Caco-2 (cell line): ENCODE data around the gene UBE2U. TPM values are rescaled to one million over a fixed set of nuclear protein-coding genes. Genes with fewer than 3 reads are reported as not detected.

ENCODE experiments used
- BruUV-seq: library from RNA; stranded (reverse); fragments of 400-500 nt; replicated peaks from 2 replicates; lab custom pipeline; 2021; lab: Mats Ljungman, UMichigan
- CTCF ChIA-PET: fragments of 300-600 bp; sonication (Branson Sonifier 250); formaldehyde crosslinking; loops from one replicate; lab custom pipeline; 2022; ENCODE audit warnings: antibody characterized with exemption; lab: Charles Lee
- POLR2A ChIA-PET: fragments of 300-600 bp; sonication (Branson Sonifier 250); formaldehyde crosslinking; loops from one replicate; lab custom pipeline; 2022; ENCODE audit warnings: antibody characterized with exemption; lab: Charles Lee
- DNase-seq, 2 experiments: peaks; one replicate each; pipeline versions ENCODE4 v3.0.0 to v3.0.0-alpha.2; 2020 to 2022
- H3K27me3 ChIP-seq: replicated peaks from 2 replicates; pipeline ENCODE4 v1.6.0; 2011; ENCODE audit warnings: low read length; ENCODE audit not compliant: control insufficient read depth, insufficient read depth
- H3K36me3 ChIP-seq: 2 replicates; pipeline ENCODE4 v1.5.1; 2011; ENCODE audit warnings: low read length; ENCODE audit not compliant: control insufficient read depth, insufficient read depth
- H3K4me1 ChIP-seq: fragments of 250-450 bp; sonication (Bioruptor Pico); 2 replicates; pipeline ENCODE4 v1.5.1; 2020; ENCODE audit warnings: mild to moderate bottlenecking
- H3K4me3 ChIP-seq: 2 replicates; pipeline ENCODE4 v1.5.1; 2011; ENCODE audit warnings: low read depth, mild to moderate bottlenecking, control low read depth, low read length
- H3K9me3 ChIP-seq: fragments of 250-450 bp; sonication (Bioruptor Pico); 2 replicates; pipeline ENCODE4 v1.5.1; 2020; ENCODE audit warnings: mild to moderate bottlenecking, moderate library complexity
- H3K27ac Mint-ChIP-seq: one replicate; pipeline ENCODE4 v1.8.0; 2022; ENCODE audit warnings: mixed read lengths; ENCODE audit not compliant: unreplicated experiment
- H3K27me3 Mint-ChIP-seq: one replicate; pipeline ENCODE4 v1.8.0; 2022; ENCODE audit warnings: mixed read lengths; ENCODE audit not compliant: insufficient read depth, unreplicated experiment
- H3K36me3 Mint-ChIP-seq: one replicate; pipeline ENCODE4 v1.8.0; 2022; ENCODE audit warnings: mild to moderate bottlenecking, mixed read lengths; ENCODE audit not compliant: insufficient read depth, unreplicated experiment
- H3K4me1 Mint-ChIP-seq: one replicate; pipeline ENCODE4 v1.8.0; 2022; ENCODE audit warnings: low read depth, mixed read lengths; ENCODE audit not compliant: unreplicated experiment
- H3K4me3 Mint-ChIP-seq: one replicate; pipeline ENCODE4 v1.8.0; 2022; ENCODE audit warnings: mild to moderate bottlenecking, moderate library complexity, mixed read lengths; ENCODE audit not compliant: unreplicated experiment
- H3K9me3 Mint-ChIP-seq: one replicate; pipeline ENCODE4 v1.8.0; 2022; ENCODE audit warnings: mixed read lengths; ENCODE audit not compliant: unreplicated experiment
- CTCF ChIP-seq, 2 experiments: fragments of 200-600 bp in 1 of 2; IDR thresholded peaks; 1 replicate in 1 of 2; 2 replicates in 1 of 2; pipeline versions ENCODE4 v1.5.1 to v1.8.0; 2011 to 2022; ENCODE audit warnings: antibody characterized with exemption in 1 of 2, control low read depth in 1 of 2, inconsistent platforms in 1 of 2, low read depth in 1 of 2, low read length in 1 of 2, mild to moderate bottlenecking in 1 of 2, moderate library complexity in 1 of 2; ENCODE audit not compliant: insufficient read depth in 1 of 2, severe bottlenecking in 1 of 2, unreplicated experiment in 1 of 2
- intact Hi-C: fragments of 100-400 bp; cut with micrococcal nuclease; formaldehyde crosslinking; loops from one replicate; pipeline ENCODE4 v1.10.0; 2022; ENCODE audit not compliant: unreplicated experiment
- total RNA-seq: library from RNA; stranded (reverse); gene quantifications from 2 replicates; pipeline ENCODE4 v1.2.3, GENCODE V29; 2022

The UBE2U gene
- total RNA-seq, 1 experiment from 2014 or later: not detected

- Mint-ChIP-seq H3K4me3 (no peak overlapping the region), H3K36me3 (no peaks in the 10 kb centered on the region), H3K9me3 (peaks cover 8% of the 10 kb centered on the region), H3K27ac (no peak overlapping the region), H3K4me1 (no peaks in the 10 kb centered on the region), H3K27me3 (no peaks in the 10 kb centered on the region)
- DNase-seq: peak; percentile 43 to 63
- CTCF ChIA-PET: interaction anchor here (0.6 to 0.9 kb wide), 2 partner anchors 52 to 218 kb away, joined by 3 read pairs; no protein-coding TSS in a partner anchor
- no TSS peak for BruUV-seq
- Histone ChIP-seq H3K4me3 (no peak overlapping the region), H3K27me3 (no peaks in the 10 kb centered on the region), H3K36me3 (no peaks in the 10 kb centered on the region), H3K4me1 (no peaks in the 10 kb centered on the region), H3K9me3 (no peaks in the 10 kb centered on the region)
- peak; percentile 58 to 70 for TF ChIP-seq CTCF (IDR thresholded peaks at IDR 0.05; ENCODE audit: insufficient read depth in 1 of 2, low read depth in 1 of 2, low read length in 1 of 2, severe bottlenecking in 1 of 2, unreplicated experiment in 1 of 2)
- intact Hi-C loops: loop anchor here (2.0 kb wide), 3 partner anchors 218 to 476 kb away; partner anchors contain the start of gene RAVER2
- POLR2A ChIA-PET: interaction anchor here (0.5 kb wide), 1 partner anchor 266 kb away, joined by 3 read pairs; no protein-coding TSS in a partner anchor
Observed at GRCh38 chr1:64268653-64269557, 65.5 kb downstream of the UBE2U start.

GRCh38 chr1:64269558-64269884 is 66.1 kb downstream of the UBE2U start:
- Histone ChIP-seq H3K9me3 (no peaks in the 10 kb centered on the region), H3K36me3 (no peaks in the 10 kb centered on the region), H3K4me1 (no peaks in the 10 kb centered on the region), H3K27me3 (no peaks in the 10 kb centered on the region), H3K4me3 (no peak overlapping the region)
- Mint-ChIP-seq H3K4me1 (no peaks in the 10 kb centered on the region), H3K36me3 (no peaks in the 10 kb centered on the region), H3K27me3 (no peaks in the 10 kb centered on the region), H3K27ac (no peak overlapping the region), H3K4me3 (no peak overlapping the region), H3K9me3 (peaks cover 8% of the 10 kb centered on the region)
- ChIA-PET POLR2A (no interaction called here), CTCF (no interaction called here)
- no peak for DNase-seq
- TF ChIP-seq CTCF (IDR thresholded peaks at IDR 0.05; ENCODE audit: insufficient read depth in 1 of 2, low read depth in 1 of 2, low read length in 1 of 2, severe bottlenecking in 1 of 2, unreplicated experiment in 1 of 2): no peak
- no TSS peak for BruUV-seq
- intact Hi-C loops: loop anchor here (2.0 kb wide), 3 partner anchors 217 to 475 kb away; partner anchors contain the start of gene RAVER2

- Histone ChIP-seq H3K36me3 (no peaks in the 10 kb centered on the region), H3K4me1 (no peaks in the 10 kb centered on the region), H3K27me3 (no peaks in the 10 kb centered on the region), H3K9me3 (no peaks in the 10 kb centered on the region), H3K4me3 (no peak overlapping the region)
- Mint-ChIP-seq H3K27me3 (peaks cover 2% of the 10 kb centered on the region), H3K9me3 (no peaks in the 10 kb centered on the region), H3K4me3 (no peak overlapping the region), H3K4me1 (no peaks in the 10 kb centered on the region), H3K27ac (no peak overlapping the region), H3K36me3 (no peaks in the 10 kb centered on the region)
- no peak for DNase-seq
- no TSS peak for BruUV-seq
- TF ChIP-seq CTCF (IDR thresholded peaks at IDR 0.05; ENCODE audit: insufficient read depth in 1 of 2, low read depth in 1 of 2, low read length in 1 of 2, severe bottlenecking in 1 of 2, unreplicated experiment in 1 of 2): no peak
- CTCF ChIA-PET: no interaction called here
- intact Hi-C loops: no loop called here
- POLR2A ChIA-PET: no interaction called here
Observed at GRCh38 chr1:64280001-64280400, 76.6 kb downstream of the UBE2U start.
